Right lobe of liver (tissue), 6 donors: ENCODE results near the gene PPARG. TPM values are rescaled to one million over a fixed set of nuclear protein-coding genes. Genes with fewer than 3 reads are reported as not detected.

Experiments
- ATAC-seq, 4 donors: fragments of 200-7000 bp; cut with Tn5 transposase; one replicate each; pipeline ENCODE4 v1.9.1; 2020; ENCODE audit warnings: mild to moderate bottlenecking in 4 of 4, moderate library complexity in 4 of 4
- DNase-seq, 3 donors: peaks; one replicate each; pipeline ENCODE4 v3.0.0-alpha.2; 2020
- H3K27ac ChIP-seq, 3 donors: fragments of 200-600 bp; one replicate each; pipeline ENCODE4 v1.8.0; 2022
- H3K27me3 ChIP-seq, 2 donors: fragments of 200-600 bp; one replicate each; pipeline ENCODE4 v1.8.0; 2022
- H3K36me3 ChIP-seq, 4 donors: fragments of 200-600 bp; sonication (generic) in 1 of 4; one replicate each; pipeline versions ENCODE4 v1.5.1 to v1.8.0; 2017 to 2022; ENCODE audit warnings: control low read depth in 1 of 4
- H3K4me1 ChIP-seq, 4 donors: fragments of 200-600 bp; sonication (generic) in 1 of 4; one replicate each; pipeline versions ENCODE4 v1.5.1 to v1.8.0; 2017 to 2022; ENCODE audit warnings: control low read depth in 1 of 4
- H3K4me3 ChIP-seq, 3 donors: fragments of 200-600 bp; one replicate each; pipeline ENCODE4 v1.8.0; 2022
- H3K9me3 ChIP-seq, 4 donors: fragments of 200-600 bp; sonication (generic) in 1 of 4; one replicate each; pipeline versions ENCODE4 v1.5.1 to v1.8.0; 2017 to 2022; ENCODE audit warnings: control low read depth in 1 of 4
- CTCF ChIP-seq, 4 donors: fragments of 200-600 bp in 3 of 4; fragments of 450-650 bp in 1 of 4; IDR thresholded peaks; one replicate each; pipeline versions ENCODE4 v1.5.1 to v1.8.0; 2016 to 2022; ENCODE audit warnings: antibody characterized with exemption in 4 of 4, mild to moderate bottlenecking in 2 of 4
- POLR2A ChIP-seq: fragments of 450-650 bp; IDR thresholded peaks from one replicate; pipeline ENCODE4 v1.6.1; 2017; ENCODE audit warnings: antibody characterized with exemption, mild to moderate bottlenecking
- WGBS: methylation state at CpG from one replicate; pipeline ENCODE4 v1.1.6; 2018; ENCODE audit warnings: low coverage, low lambda C conversion rate; ENCODE audit not compliant: insufficient coverage; ENCODE audit errors: missing lambda C conversion rate; 5-methylcytosine and 5-hydroxymethylcytosine counted together
- intact Hi-C, 2 donors: fragments of 100-400 bp; cut with DNase I; formaldehyde crosslinking; loops; one replicate each; pipeline versions ENCODE4 v1.11.2 to v1.14.1; 2022
- total RNA-seq, 6 experiments: library from RNA; depleted of rRNA in 2 of 6; stranded (reverse); fragments of >200 nt in 2 of 6; fragmentation: NEBNext Ultra II Directional in 3 of 6; extraction: Animal tissue kit (Norgen Biotek cat#: 25700) in 3 of 6; gene quantifications; one replicate each; pipeline versions ENCODE4 v1.1.0 to v1.2.4, GENCODE V29; 2016 to 2023
- donor health status: DM: no; HTN: yes; CAD: no.
- donor health status: DM: no; HTN: no; CAD: no.
- donor health status: DM: no; HTN: no; CAD: no.
- donor health status: DM: no; HTN: yes; CAD: no.
- donor health status: DM: no; HTN: yes; CAD: no.

PPARG gene
- total RNA-seq, 6 experiments from 2014 or later: 4.9 to 15.8 (median 10.8) TPM

GRCh38 chr3:12309716-12310115, 20.8 kb downstream of the PPARG start:
- Histone ChIP-seq H3K36me3 (no peaks in the 10 kb centered on the region), H3K4me1 (no peaks in the 10 kb centered on the region), H3K9me3 (no peaks in the 10 kb centered on the region), H3K27me3 (no peaks in the 10 kb centered on the region), H3K4me3 (no peak overlapping the region), H3K27ac (no peak overlapping the region)
- peak in 1 of 4 donors; percentile 17 for ATAC-seq
- TF ChIP-seq POLR2A (no peak), CTCF (IDR thresholded peaks at IDR 0.05) (no peak)
- intact Hi-C loops: no loop called here
- no peak for DNase-seq
- 60% methylated on average over 4 of the region's 4 CpGs for WGBS

- Histone ChIP-seq H3K27me3 (no peaks in the 10 kb centered on the region), H3K36me3 (no peaks in the 10 kb centered on the region), H3K9me3 (no peaks in the 10 kb centered on the region), H3K4me3 (no peak overlapping the region), H3K27ac (no peak overlapping the region), H3K4me1 (peaks cover 0 to 6% (median 0%) of the 10 kb centered on the region in 4 donors)
- DNase-seq (no peak), ATAC-seq (no peak)
- intact Hi-C loops: no loop called here
- WGBS: 100% methylated on average over 1 of the region's 1 CpG
- TF ChIP-seq POLR2A (no peak), CTCF (IDR thresholded peaks at IDR 0.05) (no peak)
These were observed 23.1 kb downstream of the PPARG start for GRCh38 chr3:12312010-12312409.

- H3K4me3 ChIP-seq: no peak overlapping the region
- H3K36me3 ChIP-seq: no peaks in the 10 kb centered on the region
- ATAC-seq (no peak), DNase-seq (no peak)
- intact Hi-C loops: no loop called here
- no peak overlapping the region for H3K27ac ChIP-seq
- H3K9me3 ChIP-seq: no peaks in the 10 kb centered on the region
- peaks cover 0 to 12% (median 0%) of the 10 kb centered on the region in 4 donors for H3K4me1 ChIP-seq
- WGBS: 76% methylated on average over 2 of the region's 2 CpGs
- TF ChIP-seq POLR2A (no peak), CTCF (IDR thresholded peaks at IDR 0.05) (no peak)
- no peaks in the 10 kb centered on the region for H3K27me3 ChIP-seq
These were observed 24.6 kb downstream of the PPARG start for GRCh38 chr3:12313519-12313918.

DNA sequence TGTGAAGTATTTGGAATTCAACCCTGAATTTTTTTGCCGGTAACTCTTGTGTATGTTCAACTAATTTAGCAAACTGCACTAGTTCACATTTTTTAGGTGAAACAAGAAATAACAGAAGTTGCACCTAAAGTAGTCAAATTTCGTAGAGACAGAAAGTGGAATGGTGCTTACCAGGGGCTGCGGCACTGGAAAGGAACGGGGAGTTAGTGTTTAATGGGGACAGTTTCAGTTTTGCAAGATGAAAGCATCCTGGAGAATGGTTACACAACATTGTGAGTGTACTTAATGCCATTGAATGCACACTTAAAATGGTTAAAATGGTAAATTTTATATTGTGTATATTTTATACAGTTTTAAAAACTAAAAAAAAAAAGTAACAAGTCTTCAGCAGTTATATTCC, 27.4 kb downstream of the PPARG start:
- H3K4me1 ChIP-seq: peaks cover 0 to 12% (median 0%) of the 10 kb centered on the region in 4 donors
- H3K4me3 ChIP-seq: peak overlapping the region; percentile 6 to 30 (median 21)
- 19% methylated on average over 4 of the region's 4 CpGs for WGBS
- no peak for TF ChIP-seq POLR2A
- no peak for TF ChIP-seq CTCF (IDR thresholded peaks at IDR 0.05)
- peak; percentile 61 to 66 (median 64) for ATAC-seq
- no peaks in the 10 kb centered on the region for H3K9me3 ChIP-seq
- no peaks in the 10 kb centered on the region for H3K27me3 ChIP-seq
- H3K36me3 ChIP-seq: no peaks in the 10 kb centered on the region
- no peak overlapping the region for H3K27ac ChIP-seq
- intact Hi-C loops: no loop called here
- no peak for DNase-seq
